ENCODE results near the gene MTM1.

Gene MTM1

DNA sequence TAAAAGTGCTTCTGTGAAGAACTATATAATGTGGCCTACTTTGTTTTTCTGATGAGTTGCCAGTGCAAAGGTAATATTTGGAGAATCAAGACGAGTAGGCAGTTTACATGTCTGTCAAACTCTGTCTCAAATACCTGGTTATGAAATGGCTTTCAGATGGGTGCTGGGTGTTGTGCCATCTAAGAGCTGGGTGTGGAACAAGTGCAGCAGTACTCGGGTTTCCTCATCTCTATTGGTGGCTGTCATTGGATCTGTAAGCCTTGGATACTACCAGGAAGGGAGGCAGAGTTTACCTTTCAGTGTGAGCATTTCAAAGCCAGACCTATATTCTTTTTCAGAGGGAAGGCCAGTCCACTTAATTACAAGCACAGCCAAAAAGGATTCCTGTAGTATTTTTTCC, 37.2 kb downstream of the MTM1 start:
- DNase-seq (ENCODE audit: low read depth), result no peak

DNA sequence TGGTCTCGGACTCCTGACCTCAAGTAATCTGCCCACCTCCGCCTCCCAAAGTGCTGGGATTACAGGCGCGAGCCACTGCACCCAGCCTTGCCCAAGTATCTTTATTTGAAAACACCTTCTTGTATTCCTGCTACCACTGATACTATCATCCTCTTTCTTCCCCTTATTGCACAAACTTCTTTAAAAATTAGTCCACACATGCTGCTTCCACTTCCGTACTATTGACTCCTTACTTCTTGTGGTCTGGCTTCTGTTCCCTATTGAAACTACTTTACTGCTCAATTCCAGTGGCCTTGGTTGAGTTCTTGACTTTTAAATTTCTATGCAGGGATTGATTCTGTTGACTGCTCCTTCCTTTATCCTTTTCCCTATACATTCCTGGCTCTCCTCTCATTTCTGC, 38.8 kb downstream of the MTM1 start:
- no peak for DNase-seq (ENCODE audit: low read depth)

- DNase-seq (ENCODE audit: low read depth), result no peak
Measured at GRCh38 chrX:150610043-150610442, 41.6 kb downstream of the MTM1 start.

GRCh38 chrX:150610446-150610845, 42.0 kb downstream of the MTM1 start:
- DNase-seq (ENCODE audit: low read depth), result peak; percentile 6

- no peak for DNase-seq (ENCODE audit: low read depth)
Measured at GRCh38 chrX:150615356-150615755, 46.9 kb downstream of the MTM1 start.

GRCh38 chrX:150616179-150616862, 47.9 kb downstream of the MTM1 start:
- no peak for DNase-seq (ENCODE audit: low read depth)

GRCh38 chrX:150616863-150617198, 48.4 kb downstream of the MTM1 start:
- DNase-seq (ENCODE audit: low read depth), result no peak

GRCh38 chrX:150621652-150622051, 53.2 kb downstream of the MTM1 start:
- DNase-seq (ENCODE audit: low read depth), result no peak

DNA sequence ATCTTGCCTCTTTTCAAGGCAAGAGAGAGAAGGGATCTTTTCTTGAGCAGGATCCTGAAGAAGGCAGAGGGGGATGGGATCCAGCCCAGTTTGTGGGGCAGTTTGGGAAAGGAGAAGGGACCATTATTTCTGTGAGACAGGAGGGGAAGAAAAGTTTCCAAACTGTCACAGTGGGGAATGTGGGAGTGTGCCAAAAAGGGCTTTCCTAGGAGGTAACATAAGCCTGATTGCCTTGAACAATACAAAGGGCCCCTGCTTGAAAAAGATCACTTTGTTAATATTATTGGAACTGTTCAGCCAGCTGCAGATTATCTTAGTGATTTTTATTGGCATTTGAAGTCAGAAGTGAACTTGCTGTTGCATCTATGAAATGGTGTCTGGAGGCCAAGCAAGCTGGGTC, 55.2 kb downstream of the MTM1 start:
- DNase-seq (ENCODE audit: low read depth), result no peak

DNA sequence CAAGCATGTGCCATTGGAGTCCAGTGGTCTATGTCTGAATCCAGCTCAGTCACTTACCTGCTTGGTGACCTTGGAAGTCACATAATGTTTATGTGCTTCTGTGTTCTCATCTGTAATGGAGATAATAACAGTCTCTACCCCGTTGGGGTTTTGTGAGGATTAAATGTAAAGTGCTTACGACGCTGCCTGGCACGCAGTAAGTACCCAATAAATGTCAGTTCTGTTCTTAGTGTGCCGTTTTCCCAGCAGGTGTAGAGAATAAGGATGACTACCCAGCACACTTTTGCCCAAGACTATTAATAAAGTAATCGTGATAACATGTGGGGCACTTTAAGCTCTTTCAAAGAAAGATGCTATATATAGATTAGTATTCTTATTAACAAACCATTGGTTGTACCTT, 56.7 kb downstream of the MTM1 start:
- DNase-seq (ENCODE audit: low read depth), result no peak

DNA sequence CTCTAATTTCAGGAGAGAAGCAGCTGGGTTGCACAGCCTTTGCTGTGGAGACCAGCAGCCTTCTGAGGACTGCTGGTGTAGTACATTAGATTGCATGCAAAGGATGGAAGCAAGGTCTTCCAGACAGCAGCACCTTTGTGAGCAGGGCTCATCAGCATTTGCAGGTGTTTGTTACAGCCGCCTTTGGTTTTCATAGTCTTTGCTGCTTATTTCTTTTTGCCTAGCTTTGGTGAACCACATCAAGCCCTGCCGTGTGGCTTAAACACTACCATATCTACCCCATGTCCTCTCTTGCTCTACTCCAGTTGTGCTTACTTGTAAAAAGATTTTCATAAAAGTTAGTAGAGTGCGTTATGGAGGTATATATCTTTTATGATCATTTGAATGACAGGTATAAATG, 57.5 kb downstream of the MTM1 start:
- DNase-seq (ENCODE audit: low read depth), result no peak

DNA sequence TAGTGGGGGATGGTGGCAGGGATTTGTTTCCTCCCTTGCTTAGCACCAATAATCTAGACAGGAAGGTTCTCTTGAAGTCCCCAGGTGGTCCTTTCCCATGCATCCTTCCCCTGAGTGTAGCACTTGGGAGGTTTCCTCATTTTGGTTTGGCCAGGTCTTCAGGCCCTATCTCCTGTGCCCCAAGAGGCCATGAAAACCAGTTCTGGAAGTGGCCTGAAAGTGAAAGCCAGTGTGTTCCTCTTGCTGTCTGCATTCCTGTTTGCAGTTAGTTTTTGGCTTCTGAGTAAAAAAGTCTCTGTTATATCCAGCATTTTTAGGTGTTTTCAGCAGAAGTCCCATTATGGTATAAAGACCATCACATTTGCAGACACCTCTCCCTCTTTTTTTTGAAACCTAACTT, 59.5 kb downstream of the MTM1 start:
- no peak for DNase-seq (ENCODE audit: low read depth)

DNA sequence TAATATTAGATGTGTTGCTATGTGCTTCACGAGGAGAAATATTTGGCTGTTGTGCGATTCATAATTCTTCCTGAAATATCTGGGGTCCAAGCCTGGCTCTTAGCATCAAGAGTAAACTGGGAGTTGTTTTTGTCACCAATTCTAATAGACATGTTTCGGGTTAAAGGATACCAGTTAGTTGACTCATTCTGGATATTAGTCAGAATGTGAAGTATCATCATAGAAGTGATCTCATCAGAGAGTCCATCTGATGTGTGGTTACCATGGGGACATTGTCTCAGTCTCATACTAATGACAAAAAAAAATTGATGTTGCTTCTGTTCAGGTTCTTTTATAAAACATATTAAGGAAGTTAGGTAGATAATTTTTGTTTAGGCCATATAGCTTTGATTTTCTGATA, 67.5 kb downstream of the MTM1 start:
- peak; percentile 63 for DNase-seq (ENCODE audit: low read depth)

DNA sequence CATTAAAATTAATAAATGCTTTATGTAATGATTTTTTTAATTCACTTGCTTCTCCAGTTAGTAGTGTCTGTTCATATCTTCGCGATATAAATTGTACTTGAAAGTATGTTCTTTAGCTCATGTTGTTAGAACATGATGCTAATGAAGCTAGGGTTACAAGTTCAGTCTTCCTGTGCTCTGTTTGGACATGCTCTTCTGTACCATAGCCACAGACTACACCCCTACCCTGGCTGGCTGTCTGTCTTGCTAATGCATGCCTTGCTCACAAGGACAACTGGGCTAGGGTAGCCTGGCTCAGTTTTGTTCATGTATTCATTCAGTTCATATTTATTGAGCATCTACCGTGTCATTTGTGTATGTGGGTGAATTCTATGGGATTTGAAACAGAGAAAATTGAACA, 74.0 kb downstream of the MTM1 start:
- DNase-seq (ENCODE audit: low read depth), result no peak

- DNase-seq (ENCODE audit: low read depth), result peak; percentile 15
Measured at GRCh38 chrX:150643271-150643670, 74.8 kb downstream of the MTM1 start.

GRCh38 chrX:150643958-150644357, 75.5 kb downstream of the MTM1 start:
- DNase-seq (ENCODE audit: low read depth), result no peak

DNA sequence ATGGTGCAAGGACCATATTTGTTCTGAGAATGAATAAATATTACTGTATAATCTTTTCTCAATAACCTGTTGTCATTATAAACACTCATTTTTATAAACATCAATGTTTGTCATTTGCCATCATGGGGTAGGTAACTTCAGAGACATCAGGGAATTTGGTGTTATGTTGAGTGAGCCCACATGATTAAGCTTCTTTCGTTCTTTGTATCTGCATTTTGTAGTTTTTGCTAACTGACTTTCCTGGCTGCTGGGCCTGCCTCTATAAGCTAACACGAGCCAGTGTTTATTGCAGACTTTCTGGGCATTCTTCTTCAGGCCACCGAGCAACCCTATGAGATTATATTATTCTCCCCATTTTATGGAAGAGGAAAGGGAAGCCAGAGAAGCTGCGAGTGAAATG, 76.0 kb downstream of the MTM1 start:
- no peak for DNase-seq (ENCODE audit: low read depth)

DNA sequence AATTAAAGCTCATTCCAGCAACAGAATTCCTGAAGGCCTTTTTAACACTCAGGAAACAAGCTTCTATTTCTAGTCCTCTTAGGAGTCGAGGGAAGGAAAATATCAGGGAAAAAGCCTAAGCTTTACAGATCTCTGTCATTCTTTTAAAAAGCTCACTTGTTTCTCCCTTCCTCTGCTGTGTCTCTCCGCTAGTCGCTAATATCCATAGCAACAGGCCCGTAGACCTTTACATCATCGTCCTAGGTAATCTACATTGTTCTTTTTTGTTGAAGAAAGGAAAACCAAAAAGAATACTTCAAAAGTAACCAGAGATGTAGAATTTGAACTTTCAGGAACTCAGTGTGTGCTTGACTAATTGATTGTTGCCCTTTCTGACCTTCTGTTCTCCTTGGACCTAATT, 78.9 kb downstream of the MTM1 start:
- no peak for DNase-seq (ENCODE audit: low read depth)

- no peak for DNase-seq (ENCODE audit: low read depth)
Measured at GRCh38 chrX:150648296-150648940, 80.0 kb downstream of the MTM1 start.

GRCh38 chrX:150649096-150649870, 80.9 kb downstream of the MTM1 start:
- DNase-seq (ENCODE audit: low read depth), result peak; percentile 69

DNA sequence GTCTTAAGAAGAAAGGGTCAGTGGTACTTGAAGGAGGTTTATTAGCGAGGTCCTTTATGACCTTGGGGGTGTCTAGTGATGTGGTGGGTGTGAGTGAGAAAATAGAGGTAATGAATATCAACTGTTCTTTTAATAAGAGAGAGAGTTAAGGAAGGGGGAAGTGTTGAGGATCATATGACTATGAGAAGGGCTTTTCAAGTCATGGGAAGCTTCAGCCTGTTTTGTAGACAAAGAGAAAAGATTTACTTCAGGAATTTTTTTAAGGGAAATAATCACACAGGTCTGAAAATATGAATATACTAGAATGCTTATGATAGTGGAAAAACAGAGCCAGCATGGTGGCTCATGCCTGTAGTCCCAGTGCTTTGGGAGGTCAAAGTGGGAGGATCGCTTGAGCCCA, 83.5 kb downstream of the MTM1 start:
- no peak for DNase-seq (ENCODE audit: low read depth)

GRCh38 chrX:150655788-150656187, 87.4 kb downstream of the MTM1 start:
- no peak for DNase-seq (ENCODE audit: low read depth)

DNA sequence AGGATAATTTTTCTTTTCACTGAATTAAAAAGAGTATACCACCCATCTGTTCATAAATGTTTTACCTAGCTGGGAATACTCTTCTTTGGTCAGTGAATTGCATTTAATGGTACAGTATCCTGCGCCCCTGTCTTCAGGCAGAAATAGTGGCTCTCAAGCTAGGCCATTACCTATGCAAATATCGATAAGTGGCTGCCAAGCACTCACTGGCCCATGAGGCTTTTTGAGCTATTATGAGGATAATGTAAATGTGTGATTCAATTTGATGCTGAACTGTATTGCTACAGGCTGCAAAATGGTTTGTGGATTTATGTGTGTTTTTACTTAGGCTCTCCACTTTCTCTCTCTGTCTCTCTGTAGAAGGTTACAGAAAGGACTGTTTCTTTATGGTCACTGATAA, 94.7 kb downstream of the MTM1 start:
- no peak for DNase-seq (ENCODE audit: low read depth)

GRCh38 chrX:150664290-150664689, 95.9 kb downstream of the MTM1 start:
- DNase-seq (ENCODE audit: low read depth), result no peak
